IMR-90 (cell line): ENCODE measurements around the gene PMEPA1. TPM values are rescaled to one million over a fixed set of nuclear protein-coding genes. Genes with fewer than 3 reads are reported as not detected.

Experiments used
- ATAC-seq: fragments of 200-7000 bp; cut with Tn5 transposase; 2 replicates; pipeline ENCODE4 v1.9.1; 2020; ENCODE audit warnings: low read depth, mild to moderate bottlenecking, moderate library complexity
- BruUV-seq: library from RNA; stranded (reverse); fragments of 400-500 nt; replicated peaks from 2 replicates; lab custom pipeline; 2021; lab: Mats Ljungman, UMichigan
- CTCF ChIA-PET: fragments of 300-600 bp; formaldehyde crosslinking; extraction: SDS; loops from one replicate; lab custom pipeline; 2021; ENCODE audit warnings: antibody characterized with exemption; lab: Yijun Ruan, JAX
- POLR2A ChIA-PET: fragments of 300-600 bp; sonication (Branson Sonifier 250); formaldehyde crosslinking; loops from one replicate; lab custom pipeline; 2022; ENCODE audit warnings: antibody characterized with exemption; ENCODE audit not compliant: unreplicated experiment; lab: Charles Lee
- DNase-seq: peaks from one replicate; pipeline ENCODE4 v3.0.0; 2013
- H2AFZ ChIP-seq: replicated peaks from 2 replicates; pipeline ENCODE3; 2013; ENCODE audit warnings: low read length, mild to moderate bottlenecking; ENCODE audit not compliant: poor library complexity
- H2AK5ac ChIP-seq: 2 replicates; pipeline ENCODE4 v1.6.1; 2013; ENCODE audit warnings: low read depth, low read length, inconsistent platforms
- H2AK9ac ChIP-seq: replicated peaks from 2 replicates; pipeline ENCODE3; 2013; ENCODE audit warnings: mild to moderate bottlenecking, low read depth, low read length, moderate library complexity; ENCODE audit not compliant: poor library complexity
- H2BK120ac ChIP-seq: 2 replicates; pipeline ENCODE4 v1.6.1; 2013; ENCODE audit warnings: low read depth, low read length, inconsistent platforms
- H2BK15ac ChIP-seq: 3 replicates; pipeline ENCODE4 v1.6.1; 2013; ENCODE audit warnings: low read depth, low read length, inconsistent platforms
- H2BK20ac ChIP-seq: 2 replicates; pipeline ENCODE4 v1.6.1; 2013; ENCODE audit warnings: low read depth, mild to moderate bottlenecking, inconsistent platforms, low read length, moderate library complexity
- H2BK5ac ChIP-seq: 2 replicates; pipeline ENCODE4 v1.6.1; 2013; ENCODE audit warnings: mild to moderate bottlenecking, low read depth, low read length, inconsistent platforms; ENCODE audit not compliant: poor library complexity, severe bottlenecking
- H3K14ac ChIP-seq: replicated peaks from 2 replicates; pipeline ENCODE4 v1.6.1; 2013; ENCODE audit warnings: low read depth, low read length, inconsistent platforms
- H3K18ac ChIP-seq: 2 replicates; pipeline ENCODE4 v1.6.1; 2013; ENCODE audit warnings: low read depth, low read length, control low read depth
- H3K23ac ChIP-seq: 2 replicates; pipeline ENCODE4 v1.6.1; 2013; ENCODE audit warnings: low read depth, low read length, inconsistent platforms
- H3K27ac ChIP-seq: 2 replicates; pipeline ENCODE4 v1.5.1; 2013; ENCODE audit warnings: mild to moderate bottlenecking, control low read depth, low read length; ENCODE audit not compliant: insufficient read depth
- H3K27me3 ChIP-seq: 2 replicates; pipeline ENCODE4 v1.6.1; 2013; ENCODE audit warnings: low read length; ENCODE audit not compliant: control insufficient read depth, insufficient read depth
- H3K36me3 ChIP-seq: 2 replicates; pipeline ENCODE4 v1.6.1; 2013; ENCODE audit warnings: low read length, mixed read lengths; ENCODE audit not compliant: control insufficient read depth, insufficient read depth
- H3K4ac ChIP-seq: 2 replicates; pipeline ENCODE4 v1.6.1; 2013; ENCODE audit warnings: low read depth, low read length, inconsistent platforms
- H3K4me1 ChIP-seq: 2 replicates; pipeline ENCODE4 v1.6.1; 2013; ENCODE audit warnings: low read length, mixed read lengths; ENCODE audit not compliant: control insufficient read depth, insufficient read depth
- H3K4me2 ChIP-seq: 2 replicates; pipeline ENCODE4 v1.6.1; 2013; ENCODE audit warnings: low read depth, mild to moderate bottlenecking, control low read depth, low read length, moderate library complexity
- H3K4me3 ChIP-seq: 2 replicates; pipeline ENCODE4 v1.5.1; 2013; ENCODE audit warnings: low read depth, mild to moderate bottlenecking, control low read depth, low read length, moderate library complexity; ENCODE audit not compliant: insufficient read depth
- H3K56ac ChIP-seq: 2 replicates; pipeline ENCODE4 v1.6.1; 2013; ENCODE audit warnings: low read length, inconsistent platforms; ENCODE audit not compliant: insufficient read depth; ENCODE audit errors: extremely low read depth
- H3K79me1 ChIP-seq, 2 experiments: 2 replicates each; pipeline ENCODE4 v1.6.1; 2013; ENCODE audit warnings: low read length in 2 of 2, inconsistent platforms in 1 of 2, low read depth in 1 of 2
- H3K9ac ChIP-seq: 2 replicates; pipeline ENCODE4 v1.6.1; 2013; ENCODE audit warnings: low read depth, low read length, control low read depth
- H3K9me1 ChIP-seq: 2 replicates; pipeline ENCODE4 v1.6.1; 2013; ENCODE audit warnings: low read length, inconsistent platforms; ENCODE audit not compliant: insufficient read depth
- H3K9me3 ChIP-seq: 2 replicates; pipeline ENCODE4 v1.6.1; 2013; ENCODE audit warnings: low read length; ENCODE audit not compliant: control insufficient read depth, insufficient read depth
- H4K20me1 ChIP-seq: 2 replicates; pipeline ENCODE4 v1.6.1; 2013; ENCODE audit warnings: low read length, inconsistent platforms; ENCODE audit not compliant: insufficient read depth
- H4K5ac ChIP-seq: 2 replicates; pipeline ENCODE4 v1.6.1; 2013; ENCODE audit warnings: mild to moderate bottlenecking, low read depth, low read length, control low read depth
- H4K8ac ChIP-seq, 2 experiments: 2 replicates each; pipeline ENCODE4 v1.6.1; 2013; ENCODE audit warnings: low read depth in 2 of 2, low read length in 2 of 2, control low read depth in 1 of 2, inconsistent platforms in 1 of 2
- H4K91ac ChIP-seq: 2 replicates; pipeline ENCODE4 v1.6.1; 2013; ENCODE audit warnings: low read depth, low read length, inconsistent platforms; ENCODE audit not compliant: insufficient read depth
- RCOR1 ChIP-seq: IDR thresholded peaks from 2 replicates; pipeline ENCODE4 v1.6.1; 2012; ENCODE audit warnings: mild to moderate bottlenecking, low read length, improper control_type of control experiment; ENCODE audit not compliant: insufficient replicate concordance
- WGBS, 2 experiments: methylation state at CpG; one replicate each; pipeline versions ENCODE4 v1.1.5 to v1.1.7; 2013; ENCODE audit warnings: missing lambda C conversion rate in 2 of 2; ENCODE audit not compliant: insufficient read length in 1 of 2; ENCODE audit errors: extremely low coverage in 2 of 2; 5-methylcytosine and 5-hydroxymethylcytosine counted together
- dilution Hi-C: fragments of 300-500 bp; cut with HindIII; formaldehyde crosslinking; loops from one replicate; pipeline ENCODE4 v1.14.3; 2018; ENCODE audit warnings: low sequenced_read_pairs; ENCODE audit not compliant: unreplicated experiment
- in situ Hi-C: fragments of 300-500 bp; cut with MboI; formaldehyde crosslinking; loops from 3 replicates; pipeline ENCODE4 v1.14.3; 2019; ENCODE audit warnings: low sequenced_read_pairs, inconsistent platforms, mixed read lengths
- intact Hi-C: fragments of 100-400 bp; cut with micrococcal nuclease; formaldehyde crosslinking; loops from 2 replicates; pipeline ENCODE4 v1.10.0; 2022
- polyA plus RNA-seq, 3 experiments: library from polyadenylated mRNA; depleted of rRNA; stranded (reverse); fragments of >200 nt; gene quantifications; 2 replicates each; pipeline ENCODE4 v1.2.3, GENCODE V29; 2012; ENCODE audit warnings: low replicate concordance in 1 of 3
- total RNA-seq: library from RNA; depleted of rRNA; stranded (reverse); fragments of >200 nt; gene quantifications from 2 replicates; pipeline ENCODE4 v1.2.3, GENCODE V29; 2012

PMEPA1 gene
- total and polyA plus RNA-seq, 2 of the 4 experiments (the other 2 are of a cell fraction) = 2.0 to 6.9 TPM

DNA sequence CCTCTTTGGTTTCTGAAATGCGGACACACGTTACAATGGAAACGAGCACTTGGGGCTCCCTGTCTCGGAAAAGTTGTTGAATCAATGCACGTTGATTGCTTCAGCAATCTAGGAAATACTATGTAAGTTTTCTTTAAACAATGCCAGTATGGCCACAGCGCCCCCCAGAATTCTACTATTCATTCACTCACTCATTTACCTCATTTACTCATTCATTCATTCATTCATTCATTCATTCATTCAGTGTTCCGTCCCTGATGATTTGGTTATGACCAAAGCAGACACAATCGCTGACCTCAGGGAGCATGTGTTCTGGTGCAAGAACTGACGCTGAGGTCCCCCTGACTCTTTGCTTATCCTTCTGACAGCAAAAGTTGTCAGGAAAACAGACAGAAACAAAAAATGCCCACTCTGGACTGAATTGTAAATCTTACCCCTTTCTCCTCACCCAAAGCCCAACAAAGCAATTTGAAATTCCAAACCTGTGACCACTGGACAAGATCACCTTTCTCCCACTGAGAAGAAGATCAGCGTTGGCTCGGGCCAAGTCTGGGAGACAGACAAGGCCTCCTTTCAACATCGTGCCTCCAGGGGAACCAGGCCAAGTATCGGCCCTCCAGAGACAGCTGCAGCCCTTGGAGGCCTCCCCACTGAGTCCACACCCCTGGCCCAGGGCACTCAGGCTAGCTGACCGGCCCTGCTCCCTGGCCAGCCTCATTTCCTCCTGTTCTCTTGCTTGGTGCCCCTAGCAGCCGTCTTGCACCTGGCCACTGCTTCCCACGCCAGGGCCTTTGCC lies 15.0 kb upstream of the PMEPA1 start:
- H2BK5ac ChIP-seq = no peak overlapping the region
- no TSS peak for BruUV-seq

More for the DNA sequence above, 15.0 kb upstream of the PMEPA1 start:
- no peak overlapping the region for H2BK15ac ChIP-seq
- in situ Hi-C loops (no loop called here), dilution Hi-C loops (no loop called here), intact Hi-C loops (no loop called here)
- H3K36me3 ChIP-seq = no peaks in the 10 kb centered on the region
- H2BK20ac ChIP-seq = no peak overlapping the region
- no peaks in the 10 kb centered on the region for H4K20me1 ChIP-seq
- no peaks in the 10 kb centered on the region for H3K4me1 ChIP-seq
- H3K18ac ChIP-seq = no peak overlapping the region
- H2AFZ ChIP-seq = no peak overlapping the region
- H3K4me2 ChIP-seq = no peak overlapping the region
- H4K5ac ChIP-seq = no peak overlapping the region
- no peak for TF ChIP-seq RCOR1
- H3K14ac ChIP-seq = no peak overlapping the region
- H2AK9ac ChIP-seq = no peak overlapping the region
- ATAC-seq (no peak), DNase-seq (no peak)
- CTCF ChIA-PET = no interaction called here
- peaks cover 67% of the 10 kb centered on the region for H3K27me3 ChIP-seq
- H3K4ac ChIP-seq = no peak overlapping the region
- no peak overlapping the region for H3K27ac ChIP-seq
- 77% methylated on average over 9 of the region's 16 CpGs; no CpG with 5 or more reads in 1 of the 2 experiments for whole genome bisulfite sequencing, 2 experiments
- H3K9me3 ChIP-seq = no peaks in the 10 kb centered on the region
- no peaks in the 10 kb centered on the region for H3K79me1 ChIP-seq
- no peak overlapping the region for H3K4me3 ChIP-seq
- H4K91ac ChIP-seq = no peak overlapping the region
- H2AK5ac ChIP-seq = no peak overlapping the region
- H3K9me1 ChIP-seq = no peaks in the 10 kb centered on the region
- H3K56ac ChIP-seq = no peak overlapping the region
- H4K8ac ChIP-seq = no peak overlapping the region
- H3K9ac ChIP-seq = no peak overlapping the region
- POLR2A ChIA-PET = no interaction called here
- H2BK120ac ChIP-seq = no peak overlapping the region
- no peak overlapping the region for H3K23ac ChIP-seq
